Nephron (organoid): ENCODE data around the gene NCAM2.

ENCODE experiments used
- H3K27ac Mint-ChIP-seq, 3 experiments: 2 replicates each; pipeline ENCODE4 v1.8.0; 2020; ENCODE audit warnings: mixed read lengths in 3 of 3, mild to moderate bottlenecking in 2 of 3, moderate library complexity in 1 of 3
- H3K27me3 Mint-ChIP-seq: 2 replicates; pipeline ENCODE4 v1.8.0; 2021; ENCODE audit warnings: low read depth, mild to moderate bottlenecking, moderate library complexity, mixed read lengths
- H3K36me3 Mint-ChIP-seq: 2 replicates; pipeline ENCODE4 v1.8.0; 2020; ENCODE audit warnings: low read depth, mixed read lengths
- H3K4me1 Mint-ChIP-seq: 2 replicates; pipeline ENCODE4 v1.8.0; 2020; ENCODE audit warnings: mixed read lengths
- H3K4me3 Mint-ChIP-seq, 3 experiments: 2 replicates each; pipeline ENCODE4 v1.8.0; 2020; ENCODE audit warnings: mild to moderate bottlenecking in 3 of 3, mixed read lengths in 3 of 3, moderate library complexity in 2 of 3
- H3K9me3 Mint-ChIP-seq: 2 replicates; pipeline ENCODE4 v1.8.0; 2020; ENCODE audit warnings: mixed read lengths
- TF ChIP-seq, protein P1 (sequence below), 3 experiments: fragments of 200-600 bp; sonication (generic); IDR thresholded peaks; one replicate each; pipeline ENCODE4 v1.5.0; 2021; ENCODE audit warnings: antibody characterized with exemption in 3 of 3; ENCODE audit not compliant: unreplicated experiment in 3 of 3

The NCAM2 gene

DNA sequence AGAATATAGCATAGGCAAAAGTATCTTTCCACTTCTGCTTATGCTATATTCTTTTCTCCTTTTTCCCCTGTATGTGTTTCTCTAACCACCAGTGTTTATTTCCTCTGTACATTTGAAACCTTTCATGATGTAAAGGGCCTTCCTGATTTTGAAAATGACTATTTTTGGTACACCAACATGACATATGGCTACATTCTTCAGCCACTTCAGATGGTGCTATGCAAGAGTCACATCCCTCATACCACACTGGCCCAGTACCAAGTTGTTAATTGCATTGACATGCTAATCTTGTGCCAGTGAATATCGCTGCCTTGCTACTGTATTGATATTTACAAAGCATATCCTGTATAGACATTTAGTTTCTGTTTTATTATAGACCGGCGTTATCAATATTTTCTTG, 408.7 kb downstream of the NCAM2 start:
- no peak overlapping the region for H3K4me3 Mint-ChIP-seq
- no peaks in the 10 kb centered on the region for H3K27me3 Mint-ChIP-seq
- TF ChIP-seq, protein P1, sequence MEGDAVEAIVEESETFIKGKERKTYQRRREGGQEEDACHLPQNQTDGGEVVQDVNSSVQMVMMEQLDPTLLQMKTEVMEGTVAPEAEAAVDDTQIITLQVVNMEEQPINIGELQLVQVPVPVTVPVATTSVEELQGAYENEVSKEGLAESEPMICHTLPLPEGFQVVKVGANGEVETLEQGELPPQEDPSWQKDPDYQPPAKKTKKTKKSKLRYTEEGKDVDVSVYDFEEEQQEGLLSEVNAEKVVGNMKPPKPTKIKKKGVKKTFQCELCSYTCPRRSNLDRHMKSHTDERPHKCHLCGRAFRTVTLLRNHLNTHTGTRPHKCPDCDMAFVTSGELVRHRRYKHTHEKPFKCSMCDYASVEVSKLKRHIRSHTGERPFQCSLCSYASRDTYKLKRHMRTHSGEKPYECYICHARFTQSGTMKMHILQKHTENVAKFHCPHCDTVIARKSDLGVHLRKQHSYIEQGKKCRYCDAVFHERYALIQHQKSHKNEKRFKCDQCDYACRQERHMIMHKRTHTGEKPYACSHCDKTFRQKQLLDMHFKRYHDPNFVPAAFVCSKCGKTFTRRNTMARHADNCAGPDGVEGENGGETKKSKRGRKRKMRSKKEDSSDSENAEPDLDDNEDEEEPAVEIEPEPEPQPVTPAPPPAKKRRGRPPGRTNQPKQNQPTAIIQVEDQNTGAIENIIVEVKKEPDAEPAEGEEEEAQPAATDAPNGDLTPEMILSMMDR (IDR thresholded peaks at IDR 0.05; ENCODE audit: unreplicated experiment in 3 of 3) = no peak
- H3K27ac Mint-ChIP-seq = no peak overlapping the region
- H3K36me3 Mint-ChIP-seq = no peaks in the 10 kb centered on the region
- H3K9me3 Mint-ChIP-seq = peaks cover 6% of the 10 kb centered on the region
- no peaks in the 10 kb centered on the region for H3K4me1 Mint-ChIP-seq

- Mint-ChIP-seq H3K9me3 (no peaks in the 10 kb centered on the region), H3K36me3 (no peaks in the 10 kb centered on the region), H3K27me3 (no peaks in the 10 kb centered on the region), H3K4me3 (no peak overlapping the region), H3K27ac (no peak overlapping the region), H3K4me1 (no peaks in the 10 kb centered on the region)
- TF ChIP-seq, protein P1 (IDR thresholded peaks at IDR 0.05; ENCODE audit: unreplicated experiment in 3 of 3) = no peak
Measured at GRCh38 chr21:21412096-21412495, 413.9 kb downstream of the NCAM2 start.

GRCh38 chr21:21415741-21416140, 417.5 kb downstream of the NCAM2 start:
- H3K4me3 Mint-ChIP-seq = no peak overlapping the region
- no peaks in the 10 kb centered on the region for H3K9me3 Mint-ChIP-seq
- no peaks in the 10 kb centered on the region for H3K36me3 Mint-ChIP-seq
- H3K4me1 Mint-ChIP-seq = no peaks in the 10 kb centered on the region
- H3K27me3 Mint-ChIP-seq = no peaks in the 10 kb centered on the region
- H3K27ac Mint-ChIP-seq = no peak overlapping the region
- TF ChIP-seq, protein P1 (IDR thresholded peaks at IDR 0.05; ENCODE audit: unreplicated experiment in 3 of 3) = no peak

- Mint-ChIP-seq H3K4me1 (no peaks in the 10 kb centered on the region), H3K9me3 (no peaks in the 10 kb centered on the region), H3K27me3 (no peaks in the 10 kb centered on the region), H3K4me3 (no peak overlapping the region), H3K27ac (no peak overlapping the region), H3K36me3 (peaks cover 4% of the 10 kb centered on the region)
- TF ChIP-seq, protein P1 (IDR thresholded peaks at IDR 0.05; ENCODE audit: unreplicated experiment in 3 of 3) = no peak
Measured at GRCh38 chr21:21434944-21435343, 436.7 kb downstream of the NCAM2 start.

DNA sequence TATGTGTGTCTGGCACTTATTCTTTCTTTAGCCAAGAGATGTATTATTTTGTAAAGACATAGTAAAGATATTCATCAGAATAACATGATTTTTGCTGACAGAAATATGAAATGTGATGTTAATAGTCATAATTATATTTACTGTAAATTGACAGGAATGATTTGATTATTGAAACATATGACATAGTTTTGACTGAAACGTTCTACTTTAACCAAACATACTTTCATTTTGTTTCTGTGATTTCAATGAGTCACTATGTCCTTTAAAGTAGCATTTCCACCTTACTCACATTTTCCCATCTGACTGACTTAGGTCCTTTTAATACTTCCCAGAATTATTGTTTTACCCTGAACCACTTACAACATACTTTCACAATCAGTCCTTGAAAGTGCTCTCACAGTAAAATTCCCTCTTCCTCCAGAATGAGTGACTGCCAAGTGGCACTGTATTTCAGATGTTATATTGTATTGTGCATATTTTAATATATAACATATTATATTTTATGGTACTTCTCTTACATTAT, 437.9 kb downstream of the NCAM2 start:
- Mint-ChIP-seq H3K27ac (no peak overlapping the region), H3K4me3 (no peak overlapping the region), H3K27me3 (no peaks in the 10 kb centered on the region), H3K4me1 (no peaks in the 10 kb centered on the region), H3K9me3 (no peaks in the 10 kb centered on the region), H3K36me3 (peaks cover 4% of the 10 kb centered on the region)
- TF ChIP-seq, protein P1 (IDR thresholded peaks at IDR 0.05; ENCODE audit: unreplicated experiment in 3 of 3) = no peak

- H3K27ac Mint-ChIP-seq = no peak overlapping the region
- no peaks in the 10 kb centered on the region for H3K36me3 Mint-ChIP-seq
- H3K27me3 Mint-ChIP-seq = no peaks in the 10 kb centered on the region
- H3K4me1 Mint-ChIP-seq = no peaks in the 10 kb centered on the region
- H3K9me3 Mint-ChIP-seq = peaks cover 10% of the 10 kb centered on the region
- no peak overlapping the region for H3K4me3 Mint-ChIP-seq
- TF ChIP-seq, protein P1 (IDR thresholded peaks at IDR 0.05; ENCODE audit: unreplicated experiment in 3 of 3) = no peak
Measured at GRCh38 chr21:21439761-21440160, 441.6 kb downstream of the NCAM2 start.
